ENCODE data around the gene GPD1. TPM values are rescaled to one million over a fixed set of nuclear protein-coding genes. Genes with fewer than 3 reads are reported as not detected.

The GPD1 gene
- total and polyA plus RNA-seq, 9 of the 15 experiments (the other 6 are each of a cell fraction or from before 2014, with no cell fraction given), result 0.13 to 1.00 (median 0.55) TPM

DNA sequence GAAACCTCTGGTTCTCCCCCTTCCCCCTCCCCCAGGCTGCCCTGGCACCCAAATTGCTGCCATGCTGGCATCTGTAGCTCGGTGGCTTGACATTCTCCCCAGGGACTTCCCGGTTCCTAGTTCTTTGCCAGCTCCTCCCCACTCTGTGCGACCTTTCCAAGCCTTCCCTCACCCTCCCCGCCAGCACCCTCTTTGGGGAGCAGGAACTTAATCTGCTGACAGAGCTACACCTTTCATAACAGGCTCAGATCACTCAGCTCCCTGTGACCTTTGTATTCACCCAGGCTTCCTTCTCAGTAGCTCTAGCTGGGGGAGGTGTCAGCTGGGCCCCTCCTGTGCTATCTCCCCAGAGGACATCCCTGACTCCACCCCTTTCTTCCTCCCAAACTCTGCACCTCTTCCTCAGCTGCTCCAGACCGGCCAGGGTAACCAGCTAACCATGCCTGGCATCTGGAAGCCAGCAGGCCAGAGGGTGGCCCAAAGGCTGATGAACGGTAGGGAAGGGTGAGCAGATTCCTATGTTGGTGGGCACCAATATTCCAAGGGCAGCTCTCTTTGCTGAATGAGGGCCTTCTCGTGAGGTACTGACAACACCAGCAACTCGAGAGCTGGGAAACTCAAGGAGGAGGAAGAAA is 6.4 kb downstream of the GPD1 start (continued):
- TF ChIP-seq, protein P1, sequence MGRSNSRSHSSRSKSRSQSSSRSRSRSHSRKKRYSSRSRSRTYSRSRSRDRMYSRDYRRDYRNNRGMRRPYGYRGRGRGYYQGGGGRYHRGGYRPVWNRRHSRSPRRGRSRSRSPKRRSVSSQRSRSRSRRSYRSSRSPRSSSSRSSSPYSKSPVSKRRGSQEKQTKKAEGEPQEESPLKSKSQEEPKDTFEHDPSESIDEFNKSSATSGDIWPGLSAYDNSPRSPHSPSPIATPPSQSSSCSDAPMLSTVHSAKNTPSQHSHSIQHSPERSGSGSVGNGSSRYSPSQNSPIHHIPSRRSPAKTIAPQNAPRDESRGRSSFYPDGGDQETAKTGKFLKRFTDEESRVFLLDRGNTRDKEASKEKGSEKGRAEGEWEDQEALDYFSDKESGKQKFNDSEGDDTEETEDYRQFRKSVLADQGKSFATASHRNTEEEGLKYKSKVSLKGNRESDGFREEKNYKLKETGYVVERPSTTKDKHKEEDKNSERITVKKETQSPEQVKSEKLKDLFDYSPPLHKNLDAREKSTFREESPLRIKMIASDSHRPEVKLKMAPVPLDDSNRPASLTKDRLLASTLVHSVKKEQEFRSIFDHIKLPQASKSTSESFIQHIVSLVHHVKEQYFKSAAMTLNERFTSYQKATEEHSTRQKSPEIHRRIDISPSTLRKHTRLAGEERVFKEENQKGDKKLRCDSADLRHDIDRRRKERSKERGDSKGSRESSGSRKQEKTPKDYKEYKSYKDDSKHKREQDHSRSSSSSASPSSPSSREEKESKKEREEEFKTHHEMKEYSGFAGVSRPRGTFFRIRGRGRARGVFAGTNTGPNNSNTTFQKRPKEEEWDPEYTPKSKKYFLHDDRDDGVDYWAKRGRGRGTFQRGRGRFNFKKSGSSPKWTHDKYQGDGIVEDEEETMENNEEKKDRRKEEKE (IDR thresholded peaks at IDR 0.05; ENCODE audit: borderline replicate concordance in 1 of 2, control insufficient read depth in 1 of 2, low read depth in 2 of 2, low read length in 1 of 2), result no peak
- TF ChIP-seq, protein P2, sequence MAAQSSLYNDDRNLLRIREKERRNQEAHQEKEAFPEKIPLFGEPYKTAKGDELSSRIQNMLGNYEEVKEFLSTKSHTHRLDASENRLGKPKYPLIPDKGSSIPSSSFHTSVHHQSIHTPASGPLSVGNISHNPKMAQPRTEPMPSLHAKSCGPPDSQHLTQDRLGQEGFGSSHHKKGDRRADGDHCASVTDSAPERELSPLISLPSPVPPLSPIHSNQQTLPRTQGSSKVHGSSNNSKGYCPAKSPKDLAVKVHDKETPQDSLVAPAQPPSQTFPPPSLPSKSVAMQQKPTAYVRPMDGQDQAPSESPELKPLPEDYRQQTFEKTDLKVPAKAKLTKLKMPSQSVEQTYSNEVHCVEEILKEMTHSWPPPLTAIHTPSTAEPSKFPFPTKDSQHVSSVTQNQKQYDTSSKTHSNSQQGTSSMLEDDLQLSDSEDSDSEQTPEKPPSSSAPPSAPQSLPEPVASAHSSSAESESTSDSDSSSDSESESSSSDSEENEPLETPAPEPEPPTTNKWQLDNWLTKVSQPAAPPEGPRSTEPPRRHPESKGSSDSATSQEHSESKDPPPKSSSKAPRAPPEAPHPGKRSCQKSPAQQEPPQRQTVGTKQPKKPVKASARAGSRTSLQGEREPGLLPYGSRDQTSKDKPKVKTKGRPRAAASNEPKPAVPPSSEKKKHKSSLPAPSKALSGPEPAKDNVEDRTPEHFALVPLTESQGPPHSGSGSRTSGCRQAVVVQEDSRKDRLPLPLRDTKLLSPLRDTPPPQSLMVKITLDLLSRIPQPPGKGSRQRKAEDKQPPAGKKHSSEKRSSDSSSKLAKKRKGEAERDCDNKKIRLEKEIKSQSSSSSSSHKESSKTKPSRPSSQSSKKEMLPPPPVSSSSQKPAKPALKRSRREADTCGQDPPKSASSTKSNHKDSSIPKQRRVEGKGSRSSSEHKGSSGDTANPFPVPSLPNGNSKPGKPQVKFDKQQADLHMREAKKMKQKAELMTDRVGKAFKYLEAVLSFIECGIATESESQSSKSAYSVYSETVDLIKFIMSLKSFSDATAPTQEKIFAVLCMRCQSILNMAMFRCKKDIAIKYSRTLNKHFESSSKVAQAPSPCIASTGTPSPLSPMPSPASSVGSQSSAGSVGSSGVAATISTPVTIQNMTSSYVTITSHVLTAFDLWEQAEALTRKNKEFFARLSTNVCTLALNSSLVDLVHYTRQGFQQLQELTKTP (IDR thresholded peaks at IDR 0.05; ENCODE audit: low read depth in 1 of 2, partially characterized antibody in 2 of 2), result no peak
- no peak for TF ChIP-seq ZC3H4 (CRISPR knock-in tag; IDR thresholded peaks at IDR 0.05; ENCODE audit: borderline replicate concordance)
- no peak for TF ChIP-seq KLF1 (tag; IDR thresholded peaks at IDR 0.05)
- TF ChIP-seq, protein P3, sequence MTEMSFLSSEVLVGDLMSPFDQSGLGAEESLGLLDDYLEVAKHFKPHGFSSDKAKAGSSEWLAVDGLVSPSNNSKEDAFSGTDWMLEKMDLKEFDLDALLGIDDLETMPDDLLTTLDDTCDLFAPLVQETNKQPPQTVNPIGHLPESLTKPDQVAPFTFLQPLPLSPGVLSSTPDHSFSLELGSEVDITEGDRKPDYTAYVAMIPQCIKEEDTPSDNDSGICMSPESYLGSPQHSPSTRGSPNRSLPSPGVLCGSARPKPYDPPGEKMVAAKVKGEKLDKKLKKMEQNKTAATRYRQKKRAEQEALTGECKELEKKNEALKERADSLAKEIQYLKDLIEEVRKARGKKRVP (CRISPR knock-in tag; IDR thresholded peaks at IDR 0.05), result no peak
- TF ChIP-seq CREBBP (IDR thresholded peaks at IDR 0.05; ENCODE audit: low read depth, low read length), result no peak
- peak; percentile 41; the same call in 1 of the 2 replicates for TF ChIP-seq PHF8 (IDR thresholded peaks at IDR 0.05; ENCODE audit: borderline replicate concordance, low read length)
- no peak for TF ChIP-seq TOE1 (IDR thresholded peaks at IDR 0.05; ENCODE audit: borderline replicate concordance)
- no peak for TF ChIP-seq TOE1 (CRISPR knock-in tag; IDR thresholded peaks at IDR 0.05; ENCODE audit: borderline replicate concordance, low read depth)
- TF ChIP-seq, protein P4, sequence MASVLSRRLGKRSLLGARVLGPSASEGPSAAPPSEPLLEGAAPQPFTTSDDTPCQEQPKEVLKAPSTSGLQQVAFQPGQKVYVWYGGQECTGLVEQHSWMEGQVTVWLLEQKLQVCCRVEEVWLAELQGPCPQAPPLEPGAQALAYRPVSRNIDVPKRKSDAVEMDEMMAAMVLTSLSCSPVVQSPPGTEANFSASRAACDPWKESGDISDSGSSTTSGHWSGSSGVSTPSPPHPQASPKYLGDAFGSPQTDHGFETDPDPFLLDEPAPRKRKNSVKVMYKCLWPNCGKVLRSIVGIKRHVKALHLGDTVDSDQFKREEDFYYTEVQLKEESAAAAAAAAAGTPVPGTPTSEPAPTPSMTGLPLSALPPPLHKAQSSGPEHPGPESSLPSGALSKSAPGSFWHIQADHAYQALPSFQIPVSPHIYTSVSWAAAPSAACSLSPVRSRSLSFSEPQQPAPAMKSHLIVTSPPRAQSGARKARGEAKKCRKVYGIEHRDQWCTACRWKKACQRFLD (CRISPR knock-in tag; IDR thresholded peaks at IDR 0.05), result no peak
- no peak for TF ChIP-seq ZNF764 (CRISPR knock-in tag; IDR thresholded peaks at IDR 0.05; ENCODE audit: low read depth)
- TF ChIP-seq, protein P5, sequence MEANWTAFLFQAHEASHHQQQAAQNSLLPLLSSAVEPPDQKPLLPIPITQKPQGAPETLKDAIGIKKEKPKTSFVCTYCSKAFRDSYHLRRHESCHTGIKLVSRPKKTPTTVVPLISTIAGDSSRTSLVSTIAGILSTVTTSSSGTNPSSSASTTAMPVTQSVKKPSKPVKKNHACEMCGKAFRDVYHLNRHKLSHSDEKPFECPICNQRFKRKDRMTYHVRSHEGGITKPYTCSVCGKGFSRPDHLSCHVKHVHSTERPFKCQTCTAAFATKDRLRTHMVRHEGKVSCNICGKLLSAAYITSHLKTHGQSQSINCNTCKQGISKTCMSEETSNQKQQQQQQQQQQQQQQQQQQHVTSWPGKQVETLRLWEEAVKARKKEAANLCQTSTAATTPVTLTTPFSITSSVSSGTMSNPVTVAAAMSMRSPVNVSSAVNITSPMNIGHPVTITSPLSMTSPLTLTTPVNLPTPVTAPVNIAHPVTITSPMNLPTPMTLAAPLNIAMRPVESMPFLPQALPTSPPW (CRISPR knock-in tag; IDR thresholded peaks at IDR 0.05), result 0 out of 2 replicates have a peak, but pooled peaks have one; percentile 27
- peak; percentile 24; the same call in 1 of the 2 replicates for TF ChIP-seq TCF3 (CRISPR knock-in tag; IDR thresholded peaks at IDR 0.05)
- no peak for TF ChIP-seq ZNF41 (CRISPR knock-in tag; conservative IDR thresholded peaks at IDR 0.05)
- TF ChIP-seq POLR2G (IDR thresholded peaks at IDR 0.05; ENCODE audit: low read depth, low read length), result no peak
